HG03378 (cell line): ENCODE results near the gene NRG3.
"Not testable (repeated sequence)": the region's sequence is repeated elsewhere in the genome, so short reads cannot be mapped to it uniquely, and the experiment has no call there.

ENCODE experiments used
- ATAC-seq: cut with Tn5 transposase; IDR thresholded peaks from one replicate; pipeline ENCODE4 v1.9.1; 2021; ENCODE audit warnings: mild to moderate bottlenecking, moderate library complexity; ENCODE audit not compliant: unreplicated experiment

NRG3 gene

DNA sequence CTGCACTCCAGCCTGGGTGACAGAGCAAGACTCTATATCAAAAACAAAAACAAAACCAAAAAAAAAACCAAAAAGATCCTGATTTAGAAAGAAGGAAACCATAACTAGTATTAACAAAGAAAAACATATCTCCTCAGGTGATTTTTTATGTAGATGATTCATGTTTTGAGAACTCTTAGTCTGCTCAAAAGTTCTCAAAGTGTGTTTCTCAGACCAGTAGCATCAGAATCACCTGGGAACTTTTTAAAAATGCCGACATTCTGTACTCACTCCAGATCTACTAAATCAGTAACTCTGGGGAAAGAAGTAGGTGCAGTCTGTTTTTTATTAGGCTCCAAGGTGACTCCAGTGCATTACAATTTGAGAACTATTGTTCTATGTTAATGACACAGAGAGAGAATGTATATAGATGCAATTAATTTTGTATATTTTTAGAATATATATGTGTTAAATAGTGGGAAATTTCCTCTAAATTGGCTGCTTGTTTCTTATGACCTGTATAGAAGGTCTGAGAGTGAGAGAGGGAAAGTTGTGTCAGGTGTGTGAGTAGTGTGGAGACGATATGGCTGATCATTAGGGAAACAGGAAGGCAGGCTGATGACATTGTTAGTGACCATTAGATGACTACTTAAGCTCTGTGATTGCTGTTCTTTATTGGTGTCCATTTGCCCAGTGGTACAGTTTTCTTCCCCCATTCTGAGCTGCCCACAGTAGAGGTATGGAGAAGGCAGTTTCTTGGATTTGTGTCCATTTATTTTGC, 1075.0 kb downstream of the NRG3 start:
- ATAC-seq, result no peak

DNA sequence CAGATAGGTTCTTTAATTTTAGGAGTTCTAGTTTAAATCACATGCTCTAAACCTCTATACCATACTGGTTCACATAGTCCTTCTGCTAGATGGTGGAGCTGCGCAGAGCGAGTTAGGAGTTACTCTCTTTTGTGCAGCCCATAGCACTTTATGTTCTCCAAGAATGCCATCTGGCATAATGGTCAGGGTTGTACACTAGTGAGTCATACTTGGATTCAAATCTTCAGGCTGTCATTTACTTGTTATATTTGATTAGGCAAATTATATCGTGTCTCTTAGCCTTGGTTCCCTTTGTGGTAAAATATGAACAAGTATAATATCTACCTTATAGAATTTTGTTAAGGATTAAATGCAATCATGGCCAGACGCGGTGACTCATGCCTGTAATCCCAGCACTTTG, 1078.3 kb downstream of the NRG3 start:
- ATAC-seq, result no peak

DNA sequence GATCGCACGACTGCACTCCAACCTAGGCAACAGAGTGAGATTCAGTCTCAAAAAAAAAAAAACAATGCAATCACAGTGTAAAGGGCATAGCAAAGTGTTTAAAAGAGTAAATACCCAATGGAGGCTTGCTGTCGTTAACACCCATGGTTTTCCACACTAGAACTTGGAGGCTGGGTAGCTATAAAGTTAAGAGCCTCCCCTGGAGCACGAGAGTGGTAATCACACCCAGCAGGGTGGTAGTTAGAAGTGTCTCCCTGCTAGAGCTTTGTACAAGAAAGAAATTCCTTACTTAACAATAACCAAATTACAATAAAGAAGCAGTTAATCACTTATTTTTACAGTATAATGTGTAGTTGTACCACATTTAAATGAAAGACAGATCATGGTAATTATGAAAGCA, 1078.9 kb downstream of the NRG3 start:
- no peak for ATAC-seq

DNA sequence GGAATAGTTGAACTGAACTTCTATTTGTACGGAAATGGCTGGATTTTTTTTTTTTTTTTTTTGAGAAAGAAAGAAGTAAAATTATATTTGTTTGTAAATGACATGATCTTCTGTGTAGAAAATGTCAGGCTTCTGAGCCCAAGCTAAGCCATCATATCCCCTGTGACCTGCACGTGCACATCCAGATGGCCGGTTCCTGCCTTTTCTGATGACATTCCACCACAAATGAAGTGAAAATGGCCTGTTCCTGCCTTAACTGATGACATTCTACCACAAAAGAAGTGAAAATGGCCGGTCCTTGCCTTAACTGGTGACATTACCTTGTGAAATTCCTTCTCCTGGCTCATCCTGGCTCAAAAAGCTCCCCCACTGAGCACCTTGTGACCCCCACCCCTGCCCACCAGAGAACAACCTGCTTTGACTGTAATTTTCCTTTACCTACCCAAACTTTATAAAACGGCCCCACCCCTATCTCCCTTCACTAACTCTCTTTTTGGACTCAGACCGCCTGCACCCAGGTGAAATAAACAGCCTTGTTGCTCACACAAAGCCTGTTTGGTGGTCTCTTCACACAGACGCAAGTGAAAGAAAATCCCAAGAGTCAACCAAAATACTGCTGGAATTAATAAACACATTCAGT, 1085.5 kb downstream of the NRG3 start:
- not testable (repeated sequence) for ATAC-seq

DNA sequence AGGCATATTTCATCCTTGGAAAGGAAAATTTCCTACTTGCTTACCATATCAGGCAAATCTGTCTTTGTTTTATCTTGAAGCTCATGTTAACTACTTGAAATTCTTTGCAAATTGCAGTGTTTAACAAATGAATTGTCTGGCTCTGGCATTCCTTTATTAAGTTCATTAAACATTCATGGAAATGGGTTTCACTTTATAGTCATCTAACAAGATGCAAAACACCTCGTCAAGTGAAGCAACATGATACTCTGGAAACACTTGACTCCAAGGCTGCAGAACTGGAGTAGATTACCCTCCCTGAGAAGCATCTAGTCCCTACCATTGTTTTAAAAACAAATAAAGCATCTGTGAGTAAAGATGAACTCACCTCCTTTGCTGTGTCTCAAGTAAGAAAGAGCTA, 1086.9 kb downstream of the NRG3 start:
- no peak for ATAC-seq

DNA sequence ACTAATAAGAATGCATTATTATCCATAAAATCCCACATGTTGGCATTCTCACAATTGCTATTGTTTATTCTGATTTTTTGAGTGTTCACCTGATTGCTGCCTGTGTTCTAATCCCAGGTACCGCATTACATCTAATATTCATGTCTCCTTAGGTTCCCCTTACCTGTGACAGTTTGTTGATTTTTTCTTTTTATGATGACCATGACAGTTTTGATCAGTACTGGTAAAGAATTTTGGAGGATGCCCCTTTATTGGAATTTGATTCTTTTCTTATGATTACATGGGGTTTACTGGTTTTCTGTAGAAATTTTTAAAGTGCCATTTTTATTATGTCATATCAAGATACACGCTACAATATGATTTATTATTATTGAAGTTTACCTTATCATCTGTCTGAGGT, 1091.1 kb downstream of the NRG3 start:
- no peak for ATAC-seq

DNA sequence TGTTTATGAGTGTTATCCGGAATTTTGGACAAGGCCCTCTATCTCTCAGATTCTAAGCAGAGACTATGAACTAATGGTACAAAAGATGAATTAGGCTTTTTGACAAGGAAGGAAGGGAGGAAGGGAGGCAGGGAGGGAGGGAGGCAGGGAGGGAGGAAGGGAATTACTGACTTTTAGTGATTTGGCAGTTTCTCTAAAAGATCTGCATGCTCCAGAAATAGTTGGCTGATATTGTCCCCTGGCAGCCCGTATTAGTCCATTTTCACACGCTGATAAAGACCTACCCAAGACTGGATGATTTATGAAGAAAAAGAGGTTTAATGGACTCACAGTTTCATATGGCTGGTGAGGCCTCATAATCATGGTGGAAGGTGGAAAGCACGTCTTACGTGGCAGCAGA, 1093.5 kb downstream of the NRG3 start:
- no peak for ATAC-seq

DNA sequence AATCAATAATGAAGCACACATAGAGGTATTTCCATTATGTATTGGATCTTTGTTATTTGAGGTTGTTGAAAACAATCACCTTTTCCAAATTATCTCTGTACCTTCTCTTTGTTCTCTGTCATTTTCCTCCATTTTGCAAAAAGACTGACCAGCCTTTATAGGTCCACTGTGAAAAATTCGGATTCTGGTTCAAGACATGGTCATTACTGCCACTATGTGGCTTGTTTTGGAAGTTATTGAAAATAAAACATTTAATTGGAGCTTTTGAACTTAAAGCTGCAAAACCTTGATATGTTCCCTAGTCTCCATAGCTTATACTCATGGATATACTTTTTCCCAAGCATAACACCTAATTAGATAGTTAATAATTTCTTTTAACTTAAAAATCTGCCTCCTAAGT, 1094.4 kb downstream of the NRG3 start:
- ATAC-seq, result no peak

DNA sequence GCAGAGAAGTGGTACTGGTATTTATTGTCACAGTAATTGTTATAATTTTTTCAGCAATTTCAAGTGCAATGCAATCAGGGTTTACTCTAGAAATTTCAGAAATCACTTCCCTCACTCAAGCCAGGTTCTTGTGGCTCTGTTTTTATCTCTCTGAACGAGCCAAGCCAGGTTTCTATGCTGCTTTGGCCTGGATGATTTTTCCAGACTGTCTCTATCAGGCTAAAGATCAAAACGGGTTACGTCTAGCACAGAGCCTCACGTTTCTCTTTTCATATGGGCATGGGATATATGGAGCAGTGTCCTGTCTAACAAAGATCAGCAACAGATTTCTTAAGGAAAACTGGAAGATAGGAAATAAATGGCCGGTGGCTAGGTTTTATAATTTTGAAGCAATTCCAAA, 1105.3 kb downstream of the NRG3 start:
- no peak for ATAC-seq

DNA sequence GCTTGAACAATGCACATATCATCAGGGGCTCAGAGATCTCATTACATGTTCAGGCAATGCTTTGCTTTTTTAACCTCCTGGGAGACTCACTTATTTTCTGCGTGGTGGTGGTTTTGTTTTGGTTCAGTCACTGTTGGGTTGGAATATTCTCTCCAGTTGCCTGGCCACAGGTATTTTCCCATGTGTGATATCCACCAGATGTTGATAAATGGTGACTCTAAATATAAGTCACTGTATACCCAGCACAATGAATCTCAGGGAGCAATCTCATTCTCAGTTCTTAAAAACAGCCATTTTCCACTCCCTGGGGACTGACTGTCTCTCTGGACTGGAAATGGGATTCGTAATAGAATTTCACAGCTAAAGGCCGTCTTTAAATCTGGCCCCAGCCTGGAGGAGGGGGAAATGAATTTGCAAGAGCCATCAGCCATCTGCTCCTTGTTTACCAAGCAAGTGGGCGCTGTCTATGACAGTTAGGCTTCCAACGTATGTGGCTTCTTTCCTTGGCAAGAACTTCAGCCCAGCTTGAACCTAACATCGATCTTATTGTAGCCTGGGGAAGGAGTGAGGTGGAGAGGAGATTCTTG, 1106.2 kb downstream of the NRG3 start:
- no peak for ATAC-seq

DNA sequence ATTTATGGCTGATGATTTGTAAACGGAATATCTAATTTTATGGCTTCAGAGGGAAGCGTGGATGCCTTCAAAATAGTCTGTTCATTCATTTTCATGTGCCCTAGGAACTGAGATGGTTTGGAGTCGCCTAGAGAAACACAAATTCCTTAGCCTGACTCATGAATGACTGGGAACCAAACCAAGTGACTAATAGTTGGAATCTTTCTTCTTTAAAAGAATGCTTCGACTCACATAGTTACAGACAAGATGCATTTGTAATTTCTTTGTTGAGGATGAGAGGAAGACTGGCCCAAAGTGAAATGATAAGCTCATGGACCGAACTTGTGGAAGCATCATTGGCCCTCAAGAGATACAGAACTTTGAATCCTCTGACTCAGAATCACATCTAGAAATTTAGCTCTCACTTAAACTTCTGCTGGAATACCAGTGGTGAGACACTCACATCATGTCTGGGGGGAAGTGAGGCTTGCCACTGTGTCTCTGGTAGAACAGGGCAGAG, 1107.2 kb downstream of the NRG3 start:
- ATAC-seq, result no peak

DNA sequence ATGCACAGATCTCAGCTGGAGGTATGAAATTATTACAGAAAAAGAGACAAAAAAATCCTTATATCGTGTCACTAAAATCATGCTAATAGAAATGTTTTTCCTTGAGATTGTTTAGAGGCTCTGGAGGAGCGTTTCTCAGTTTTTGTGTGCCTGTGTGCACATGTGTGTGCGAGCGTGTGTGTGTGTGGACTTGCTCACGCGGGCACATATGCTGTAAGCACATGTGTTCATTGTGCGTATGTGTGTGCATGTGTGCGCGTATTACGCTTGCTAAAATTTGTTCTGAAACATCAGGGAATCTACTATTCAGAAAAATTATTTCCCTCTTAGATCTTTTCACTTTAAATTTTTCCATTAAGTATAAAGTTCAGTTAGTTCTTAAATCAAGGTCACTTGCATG, 1111.2 kb downstream of the NRG3 start:
- ATAC-seq, result no peak

DNA sequence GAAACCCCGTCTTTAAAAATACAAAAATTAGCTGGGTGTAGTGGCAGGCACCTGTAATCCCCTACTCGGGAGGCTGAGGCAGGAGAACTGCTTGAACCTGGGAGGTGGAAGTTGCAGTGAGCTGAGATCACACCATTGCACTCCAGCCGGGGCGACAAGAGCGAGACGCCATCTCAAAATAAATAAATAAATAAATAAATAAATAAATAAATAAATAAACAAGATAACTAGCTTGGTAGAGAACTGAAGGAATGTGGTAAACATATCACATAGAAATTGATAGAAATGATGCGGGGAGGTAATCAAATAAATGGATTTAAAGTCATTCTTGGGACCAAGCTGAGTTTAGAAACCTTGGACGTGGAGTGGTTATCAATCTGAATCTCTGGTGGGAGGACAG, 1131.5 kb downstream of the NRG3 start:
- ATAC-seq, result not testable (repeated sequence)

DNA sequence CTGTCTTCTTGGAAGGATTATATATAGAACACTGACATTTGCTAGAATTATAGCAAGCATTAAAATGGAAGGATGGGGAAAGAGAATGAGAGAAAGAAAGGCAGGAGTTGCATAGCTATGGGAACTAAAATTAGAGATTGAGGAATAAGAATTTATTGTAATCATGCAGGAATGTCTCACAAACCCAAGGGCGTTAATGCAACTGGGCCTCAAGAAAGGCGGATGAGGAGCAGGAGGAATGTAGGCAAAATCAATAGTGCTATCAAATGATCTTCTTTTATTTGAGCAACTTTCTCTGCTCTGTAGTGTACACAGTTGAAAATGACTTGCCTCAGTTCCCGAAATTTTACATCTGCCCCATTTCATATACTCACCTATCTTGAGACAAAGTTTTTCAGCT, 1132.5 kb downstream of the NRG3 start:
- no peak for ATAC-seq

DNA sequence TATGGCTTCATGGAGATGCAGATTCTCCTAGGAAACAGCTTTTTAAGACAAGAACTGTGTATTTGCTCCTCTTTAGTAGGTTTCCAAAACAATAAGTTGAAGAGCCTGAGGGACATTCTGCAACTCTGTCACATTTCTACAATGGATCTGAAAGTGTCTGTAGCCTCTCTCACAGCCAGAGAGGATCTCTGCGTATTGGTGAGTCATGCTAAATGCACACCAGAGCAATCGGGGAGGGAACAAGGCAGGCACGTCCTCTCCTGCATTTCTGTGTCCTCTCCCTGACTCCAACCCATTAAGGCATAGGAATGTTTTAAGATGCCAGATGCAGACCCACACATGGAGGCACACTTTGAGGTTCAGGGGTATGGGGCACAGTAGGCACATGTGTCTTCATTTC, 1137.9 kb downstream of the NRG3 start:
- no peak for ATAC-seq

DNA sequence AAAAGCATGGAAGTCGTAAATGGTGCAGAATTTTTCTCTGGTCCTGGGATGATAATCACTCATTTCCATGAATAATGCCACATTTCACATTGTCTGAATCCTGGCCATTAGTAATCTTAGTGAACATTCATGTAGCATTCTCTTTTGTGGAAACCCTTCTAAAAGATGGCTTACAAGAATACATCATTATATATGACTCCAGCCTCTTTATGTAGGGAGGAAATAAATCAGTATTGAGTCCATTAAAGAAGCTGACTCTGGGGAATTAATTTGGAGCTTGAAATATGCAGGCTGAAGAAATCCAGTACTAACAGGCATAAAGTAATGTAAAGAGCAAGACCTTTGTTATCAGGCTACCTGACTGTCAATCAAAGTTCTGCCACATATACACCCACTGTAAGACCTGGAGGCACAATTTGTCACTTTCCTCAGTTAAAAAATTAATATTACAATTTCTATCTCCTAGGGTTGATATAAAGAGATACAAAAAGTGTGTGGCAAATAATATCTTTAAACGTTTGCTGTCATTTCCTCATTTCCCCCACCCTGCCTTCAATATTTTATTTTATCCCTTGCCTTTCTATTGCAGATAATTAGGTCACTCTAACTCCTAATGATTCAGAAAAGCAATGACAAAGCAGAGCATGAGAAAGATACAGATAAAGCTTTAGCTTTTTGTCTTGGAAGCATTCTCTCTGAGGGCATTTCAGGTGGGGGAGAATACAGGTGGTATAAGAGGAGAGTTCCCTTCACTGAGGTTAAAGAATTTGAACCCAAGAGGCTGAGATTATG, 1142.3 kb downstream of the NRG3 start:
- ATAC-seq, result no peak

DNA sequence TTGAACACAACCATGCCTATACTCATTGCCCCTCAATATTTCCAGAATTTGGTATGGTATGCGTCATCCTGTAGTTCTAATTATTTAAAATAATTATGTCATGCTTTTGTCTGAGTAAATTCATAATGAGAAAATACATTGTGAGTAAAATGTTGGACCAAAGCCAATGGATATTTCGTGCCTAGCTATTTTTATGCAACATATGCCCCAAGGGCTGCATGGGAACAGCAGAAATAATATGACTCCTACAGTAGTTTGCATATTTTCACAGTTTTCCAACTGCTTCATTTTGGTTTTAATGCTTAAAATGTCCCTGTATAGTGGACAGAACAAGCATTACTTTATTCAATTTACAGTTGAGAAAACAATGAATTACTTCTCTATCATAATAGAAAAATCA, 1148.7 kb downstream of the NRG3 start:
- ATAC-seq, result no peak
